Cardiac fibroblast (primary cell): Measurements from ENCODE around the gene FAH.
"Not testable (repeated sequence)": the region's sequence is repeated elsewhere in the genome, so short reads cannot be mapped to it uniquely, and the experiment has no call there.

Experiments
- DNase-seq, 2 donors: peaks; one replicate each; pipeline versions ENCODE4 v3.0.0 to v3.0.0-alpha.2; 2010; ENCODE audit warnings: low read depth in 2 of 2
- H3K4me3 ChIP-seq, 2 donors: replicated peaks in 1 of 2; 1 replicate in 1 of 2; 2 replicates in 1 of 2; pipeline ENCODE4 v1.5.1; 2011; ENCODE audit warnings: low read depth in 2 of 2, low read length in 2 of 2, mild to moderate bottlenecking in 2 of 2, moderate library complexity in 1 of 2
- TF ChIP-seq, protein P1 (sequence below): IDR thresholded peaks from one replicate; pipeline ENCODE4 v1.5.1; 2011; ENCODE audit warnings: low read depth, mild to moderate bottlenecking, low read length, inconsistent platforms

FAH gene

DNA sequence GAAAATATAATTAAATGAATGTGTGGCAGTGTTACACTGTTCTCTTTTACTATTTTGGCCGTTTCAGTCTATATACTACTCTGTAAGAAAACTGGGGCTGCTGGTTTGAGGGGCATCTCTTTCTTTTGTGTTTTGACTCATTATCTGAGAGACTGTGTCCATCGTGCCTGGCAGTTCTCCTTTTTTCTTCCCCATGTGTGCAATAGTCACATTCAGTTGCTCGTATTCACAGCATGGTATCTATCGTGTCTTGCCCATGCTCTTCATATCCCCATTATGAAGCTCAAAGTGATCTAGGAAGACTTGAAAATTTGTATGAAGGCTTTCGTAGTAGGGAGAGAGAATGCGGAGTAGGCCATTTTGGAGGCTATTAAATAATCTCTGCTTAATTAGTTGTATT is 29.8 kb upstream of the FAH start:
- H3K4me3 ChIP-seq: no peak overlapping the region
- TF ChIP-seq, protein P1, sequence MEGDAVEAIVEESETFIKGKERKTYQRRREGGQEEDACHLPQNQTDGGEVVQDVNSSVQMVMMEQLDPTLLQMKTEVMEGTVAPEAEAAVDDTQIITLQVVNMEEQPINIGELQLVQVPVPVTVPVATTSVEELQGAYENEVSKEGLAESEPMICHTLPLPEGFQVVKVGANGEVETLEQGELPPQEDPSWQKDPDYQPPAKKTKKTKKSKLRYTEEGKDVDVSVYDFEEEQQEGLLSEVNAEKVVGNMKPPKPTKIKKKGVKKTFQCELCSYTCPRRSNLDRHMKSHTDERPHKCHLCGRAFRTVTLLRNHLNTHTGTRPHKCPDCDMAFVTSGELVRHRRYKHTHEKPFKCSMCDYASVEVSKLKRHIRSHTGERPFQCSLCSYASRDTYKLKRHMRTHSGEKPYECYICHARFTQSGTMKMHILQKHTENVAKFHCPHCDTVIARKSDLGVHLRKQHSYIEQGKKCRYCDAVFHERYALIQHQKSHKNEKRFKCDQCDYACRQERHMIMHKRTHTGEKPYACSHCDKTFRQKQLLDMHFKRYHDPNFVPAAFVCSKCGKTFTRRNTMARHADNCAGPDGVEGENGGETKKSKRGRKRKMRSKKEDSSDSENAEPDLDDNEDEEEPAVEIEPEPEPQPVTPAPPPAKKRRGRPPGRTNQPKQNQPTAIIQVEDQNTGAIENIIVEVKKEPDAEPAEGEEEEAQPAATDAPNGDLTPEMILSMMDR: no peak
- DNase-seq: no peak

DNA sequence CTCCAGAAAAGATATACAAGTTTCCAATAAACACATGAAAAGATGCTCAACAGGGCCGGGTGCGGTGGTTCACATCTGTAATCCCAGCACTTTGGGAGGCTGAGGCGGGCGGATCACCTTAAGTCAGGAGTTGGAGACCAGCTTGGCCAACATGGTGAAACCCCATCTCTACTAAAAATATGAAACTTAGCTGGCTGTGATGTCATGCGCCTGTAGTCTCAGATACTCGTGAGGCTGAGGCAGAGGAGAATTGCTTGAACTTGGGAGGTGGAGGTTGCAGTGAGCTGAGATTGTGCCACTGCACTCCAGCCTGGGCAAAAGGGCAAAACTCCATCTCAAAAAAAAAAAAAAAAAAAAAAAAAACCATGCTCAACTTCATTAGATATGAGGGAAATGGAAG is 25.5 kb upstream of the FAH start:
- DNase-seq: not testable (repeated sequence)

DNA sequence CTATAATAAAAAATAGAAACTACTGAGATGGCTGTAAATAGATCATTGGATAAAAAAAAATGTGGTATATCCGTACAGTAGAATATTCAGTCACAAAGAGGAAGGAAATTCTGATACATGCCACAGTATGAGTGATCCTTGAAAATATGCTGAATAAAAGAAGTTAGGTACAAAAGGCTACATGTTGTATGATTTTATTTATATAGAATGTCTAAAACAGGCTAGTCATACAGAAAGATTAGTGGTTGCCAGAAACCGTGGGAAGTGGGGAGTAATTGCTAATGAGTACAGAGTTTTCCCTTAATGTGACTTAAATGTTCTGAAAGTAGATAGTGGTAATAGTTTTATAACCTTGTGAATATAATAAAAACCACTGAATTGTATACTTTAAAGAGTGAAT is 24.9 kb upstream of the FAH start:
- no peak overlapping the region for H3K4me3 ChIP-seq
- TF ChIP-seq, protein P1: no peak
- DNase-seq: peak in 1 of 2 donors; percentile 46

More for the DNA sequence above, 25.5 kb upstream of the FAH start:
- not testable (repeated sequence) for H3K4me3 ChIP-seq

DNA sequence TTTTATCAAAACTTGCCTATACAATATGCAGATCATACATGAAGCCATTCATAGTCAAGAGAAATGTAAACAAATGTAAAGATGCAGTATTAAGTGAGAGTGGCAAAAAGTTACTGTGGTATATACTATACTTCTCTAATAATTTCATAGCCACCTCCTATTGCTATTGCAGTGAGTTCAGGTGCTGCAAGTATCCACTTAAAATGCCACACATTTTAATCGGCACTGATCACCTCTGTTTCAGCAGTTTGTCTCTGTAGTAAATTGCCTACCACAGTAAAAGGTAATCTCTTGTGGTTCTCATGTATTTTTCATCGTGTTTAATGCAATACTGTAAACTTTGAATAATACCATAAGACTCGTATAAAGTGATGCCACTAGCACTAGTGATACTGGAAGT is 20.4 kb upstream of the FAH start:
- TF ChIP-seq, protein P1: no peak
- DNase-seq: no peak
- no peak overlapping the region for H3K4me3 ChIP-seq

DNA sequence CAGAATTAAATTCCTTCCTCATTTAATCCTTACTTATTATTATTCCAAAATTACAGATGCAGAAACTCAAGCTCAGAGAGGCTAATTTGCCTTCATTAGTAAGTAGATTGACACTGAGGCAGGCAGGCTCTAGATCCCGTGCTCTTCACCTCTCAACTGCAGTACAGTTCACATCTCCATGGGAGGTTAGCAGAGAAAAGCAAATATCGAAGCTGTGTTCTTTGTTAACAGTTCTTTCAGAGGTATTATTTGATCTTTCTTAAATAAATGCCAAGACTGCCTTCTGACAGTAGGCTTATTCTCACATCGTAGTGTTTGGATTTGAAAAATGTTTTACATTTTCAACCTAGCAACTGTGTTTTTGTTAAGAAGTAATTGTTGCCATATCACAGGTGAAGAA is 15.9 kb upstream of the FAH start:
- TF ChIP-seq, protein P1: no peak
- H3K4me3 ChIP-seq: no peak overlapping the region
- DNase-seq: no peak

DNA sequence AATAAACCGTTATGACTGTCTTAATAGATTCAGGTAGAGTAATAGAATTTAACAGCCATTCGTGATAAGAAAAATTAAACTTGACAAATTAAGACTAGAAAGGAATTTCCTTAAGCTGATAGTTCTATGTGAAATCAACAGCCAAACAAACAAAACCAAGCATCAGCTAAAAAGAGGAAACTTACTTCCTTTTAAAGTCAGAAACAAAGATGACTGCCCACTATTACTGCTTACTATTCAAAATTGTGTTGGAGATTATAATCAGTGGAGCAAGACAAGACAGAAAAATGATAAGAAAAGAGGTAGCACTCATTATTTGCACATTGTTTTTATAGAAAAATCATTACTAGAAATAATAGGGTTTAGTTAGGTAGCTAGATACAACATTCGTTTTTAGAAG is 13.8 kb upstream of the FAH start:
- TF ChIP-seq, protein P1: no peak
- H3K4me3 ChIP-seq: no peak overlapping the region
- no peak for DNase-seq

DNA sequence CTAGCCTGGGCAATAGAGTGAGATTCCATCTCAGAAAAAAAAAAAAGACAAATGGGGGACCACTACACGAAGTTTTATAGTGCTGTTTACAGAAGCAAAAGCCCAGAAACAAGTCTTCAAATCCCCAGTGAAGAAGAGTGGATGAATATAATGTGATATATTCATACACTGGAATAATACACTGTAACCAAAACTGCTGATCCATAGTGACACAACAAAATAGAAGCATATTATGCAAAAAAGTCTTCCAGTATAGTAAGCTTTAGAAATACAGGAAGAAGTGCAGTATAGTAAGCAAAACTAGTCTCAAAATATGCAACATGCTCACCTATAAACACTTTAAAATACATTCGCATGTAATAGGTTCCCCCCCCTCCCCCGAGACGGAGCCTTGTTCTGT is 11.9 kb upstream of the FAH start:
- H3K4me3 ChIP-seq: no peak overlapping the region
- no peak for DNase-seq
- TF ChIP-seq, protein P1: no peak
